ENCODE measurements around the gene FLNC.

Gene FLNC

DNA sequence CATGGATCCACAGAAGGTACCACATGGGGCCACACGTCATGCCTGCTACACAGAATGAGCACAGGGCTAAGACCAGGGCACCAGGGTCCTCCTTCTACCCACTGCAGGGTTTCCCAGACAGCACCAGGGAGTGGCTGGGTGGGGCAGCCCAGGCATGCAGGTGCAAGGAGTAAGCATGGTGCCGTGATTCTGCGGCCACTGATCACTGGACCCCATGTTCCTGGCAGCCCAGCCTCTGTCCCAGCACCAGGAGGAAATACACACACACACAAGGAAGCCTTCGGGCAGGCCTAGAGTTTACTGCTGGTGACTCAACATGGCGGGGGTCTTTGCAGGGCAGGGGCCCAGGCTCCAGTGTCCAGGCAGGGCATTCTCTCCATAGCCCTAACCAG, 46.4 kb downstream of the FLNC start:
- TF ChIP-seq, protein P1, sequence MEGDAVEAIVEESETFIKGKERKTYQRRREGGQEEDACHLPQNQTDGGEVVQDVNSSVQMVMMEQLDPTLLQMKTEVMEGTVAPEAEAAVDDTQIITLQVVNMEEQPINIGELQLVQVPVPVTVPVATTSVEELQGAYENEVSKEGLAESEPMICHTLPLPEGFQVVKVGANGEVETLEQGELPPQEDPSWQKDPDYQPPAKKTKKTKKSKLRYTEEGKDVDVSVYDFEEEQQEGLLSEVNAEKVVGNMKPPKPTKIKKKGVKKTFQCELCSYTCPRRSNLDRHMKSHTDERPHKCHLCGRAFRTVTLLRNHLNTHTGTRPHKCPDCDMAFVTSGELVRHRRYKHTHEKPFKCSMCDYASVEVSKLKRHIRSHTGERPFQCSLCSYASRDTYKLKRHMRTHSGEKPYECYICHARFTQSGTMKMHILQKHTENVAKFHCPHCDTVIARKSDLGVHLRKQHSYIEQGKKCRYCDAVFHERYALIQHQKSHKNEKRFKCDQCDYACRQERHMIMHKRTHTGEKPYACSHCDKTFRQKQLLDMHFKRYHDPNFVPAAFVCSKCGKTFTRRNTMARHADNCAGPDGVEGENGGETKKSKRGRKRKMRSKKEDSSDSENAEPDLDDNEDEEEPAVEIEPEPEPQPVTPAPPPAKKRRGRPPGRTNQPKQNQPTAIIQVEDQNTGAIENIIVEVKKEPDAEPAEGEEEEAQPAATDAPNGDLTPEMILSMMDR (conservative IDR thresholded peaks at IDR 0.05), result no peak
- H3K27ac ChIP-seq, result no peak overlapping the region

DNA sequence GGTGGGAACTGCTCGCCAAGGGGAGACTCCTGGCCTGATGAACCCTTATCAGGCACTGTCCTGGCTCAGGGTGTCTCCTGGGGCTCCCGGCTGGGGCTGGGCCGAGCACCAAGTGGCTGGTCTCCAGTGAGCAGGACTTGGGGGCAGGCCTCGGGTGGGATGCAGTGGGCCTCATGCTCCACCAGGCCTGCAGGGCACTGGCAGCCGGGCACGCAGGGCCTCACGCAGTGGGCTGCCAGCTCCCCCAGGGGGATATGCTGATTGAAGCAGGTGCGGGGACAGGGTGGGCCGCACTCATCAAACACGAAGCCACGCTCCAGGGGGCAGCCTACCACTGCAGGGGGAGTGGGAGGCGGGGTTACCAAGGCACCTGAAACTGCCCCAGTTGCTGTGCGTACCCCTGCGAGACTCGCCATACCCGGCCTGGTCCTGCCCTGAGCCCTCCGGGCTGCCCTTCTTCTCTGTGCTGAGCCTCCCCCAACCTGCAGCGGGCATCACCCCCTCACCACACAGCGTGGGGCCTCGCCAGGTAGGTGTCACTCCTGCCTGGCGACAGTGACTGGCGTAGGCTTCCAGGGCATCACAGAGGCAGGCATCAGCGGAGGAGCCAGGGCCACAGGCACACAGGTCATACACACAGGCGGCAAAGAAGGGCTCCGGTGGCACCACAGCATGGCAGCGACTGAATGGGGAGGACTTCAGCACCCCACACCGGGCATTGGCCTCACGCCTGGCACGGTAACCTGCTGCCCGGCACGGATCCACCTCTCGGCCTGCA, 47.0 kb downstream of the FLNC start:
- TF ChIP-seq, protein P1 (conservative IDR thresholded peaks at IDR 0.05), result no peak
- no peak overlapping the region for H3K27ac ChIP-seq

DNA sequence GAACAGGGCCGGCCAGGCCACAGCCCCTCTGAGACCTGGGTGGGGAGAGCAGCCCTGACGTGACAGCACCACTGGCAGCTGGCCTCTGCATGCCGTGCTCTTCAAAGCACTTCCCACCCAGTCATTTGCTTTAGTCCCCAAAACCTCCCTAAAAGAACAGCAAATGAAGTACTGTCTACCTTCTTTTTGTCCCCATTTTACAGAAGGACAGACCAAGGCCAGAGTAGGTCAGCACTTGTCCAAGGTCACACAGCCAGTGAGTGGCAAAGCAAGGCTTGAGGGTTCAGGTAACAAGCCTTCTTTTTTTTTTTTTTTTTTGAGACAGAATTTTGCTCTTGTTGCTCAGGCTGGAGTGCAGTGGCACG, 47.5 kb downstream of the FLNC start:
- no peak overlapping the region for H3K27ac ChIP-seq
- TF ChIP-seq, protein P1 (conservative IDR thresholded peaks at IDR 0.05), result no peak

DNA sequence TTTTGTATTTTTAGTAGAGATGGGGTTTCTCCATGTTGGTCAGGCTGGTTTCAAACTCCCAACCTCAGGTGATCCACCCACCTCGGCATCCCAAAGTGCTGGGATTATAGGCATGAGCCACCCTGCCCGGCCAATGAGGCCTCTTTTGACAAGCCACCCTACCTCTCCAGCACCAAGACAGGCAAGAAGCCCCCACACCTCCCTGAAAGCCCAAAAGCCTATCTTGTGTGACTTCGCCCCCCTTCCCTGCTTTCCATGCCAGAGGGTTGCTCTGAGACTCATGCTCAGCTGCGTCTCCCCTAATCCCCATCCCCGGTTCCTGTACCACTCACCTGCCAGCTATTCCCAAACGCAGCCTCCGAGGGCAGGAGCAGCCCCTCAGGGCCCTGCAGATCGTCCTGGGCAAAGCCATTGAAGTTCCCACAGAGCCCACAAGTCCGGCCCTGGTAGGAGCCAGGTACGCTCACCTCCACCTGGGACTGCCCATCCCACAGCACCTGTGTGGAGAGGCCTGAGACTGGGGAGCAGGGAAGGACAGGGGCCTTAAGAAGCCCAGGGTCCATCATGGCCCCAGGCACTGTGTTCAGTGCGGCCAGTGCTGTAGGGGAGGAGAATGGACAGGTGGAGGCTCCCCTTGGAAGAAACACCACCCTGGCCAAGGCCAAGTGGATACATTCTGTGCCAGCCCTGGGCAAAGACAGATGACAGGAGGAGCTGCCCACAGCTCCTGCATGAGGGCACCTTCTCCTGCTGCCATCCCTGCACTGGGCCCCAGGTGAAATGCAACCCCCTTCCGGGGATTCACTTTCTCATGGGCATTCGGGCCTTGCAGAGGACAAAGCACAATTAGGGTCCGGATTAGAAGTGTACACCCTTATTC, 48.3 kb downstream of the FLNC start:
- TF ChIP-seq, protein P1 (conservative IDR thresholded peaks at IDR 0.05), result no peak
- H3K27ac ChIP-seq, result no peak overlapping the region

DNA sequence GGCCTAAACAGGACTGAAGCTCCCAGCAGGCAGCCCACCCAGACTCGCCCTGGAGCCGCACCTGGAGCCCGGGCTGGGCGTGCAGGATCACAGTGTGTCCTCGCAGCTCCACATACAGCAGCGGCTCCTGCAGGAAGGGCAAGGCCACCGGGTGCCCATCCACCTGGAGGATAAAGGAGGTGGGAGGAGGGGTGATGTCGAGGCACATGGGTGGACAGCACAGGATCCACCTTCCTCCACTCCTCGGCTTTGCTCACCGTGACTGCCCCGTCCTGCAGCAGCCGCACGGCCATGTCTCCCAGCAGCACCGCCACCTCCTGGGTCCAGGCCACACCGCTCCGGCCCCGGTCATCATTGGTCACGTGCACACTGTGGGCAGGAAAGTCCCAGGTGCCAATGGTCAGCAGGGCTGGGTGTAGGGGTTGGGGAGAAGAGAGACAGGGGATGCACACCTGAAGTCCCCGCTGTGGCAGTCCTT, 49.3 kb downstream of the FLNC start:
- H3K27ac ChIP-seq, result peak overlapping the region; percentile 67; the same call in 1 of the 2 replicates
- TF ChIP-seq, protein P1 (conservative IDR thresholded peaks at IDR 0.05), result no peak

DNA sequence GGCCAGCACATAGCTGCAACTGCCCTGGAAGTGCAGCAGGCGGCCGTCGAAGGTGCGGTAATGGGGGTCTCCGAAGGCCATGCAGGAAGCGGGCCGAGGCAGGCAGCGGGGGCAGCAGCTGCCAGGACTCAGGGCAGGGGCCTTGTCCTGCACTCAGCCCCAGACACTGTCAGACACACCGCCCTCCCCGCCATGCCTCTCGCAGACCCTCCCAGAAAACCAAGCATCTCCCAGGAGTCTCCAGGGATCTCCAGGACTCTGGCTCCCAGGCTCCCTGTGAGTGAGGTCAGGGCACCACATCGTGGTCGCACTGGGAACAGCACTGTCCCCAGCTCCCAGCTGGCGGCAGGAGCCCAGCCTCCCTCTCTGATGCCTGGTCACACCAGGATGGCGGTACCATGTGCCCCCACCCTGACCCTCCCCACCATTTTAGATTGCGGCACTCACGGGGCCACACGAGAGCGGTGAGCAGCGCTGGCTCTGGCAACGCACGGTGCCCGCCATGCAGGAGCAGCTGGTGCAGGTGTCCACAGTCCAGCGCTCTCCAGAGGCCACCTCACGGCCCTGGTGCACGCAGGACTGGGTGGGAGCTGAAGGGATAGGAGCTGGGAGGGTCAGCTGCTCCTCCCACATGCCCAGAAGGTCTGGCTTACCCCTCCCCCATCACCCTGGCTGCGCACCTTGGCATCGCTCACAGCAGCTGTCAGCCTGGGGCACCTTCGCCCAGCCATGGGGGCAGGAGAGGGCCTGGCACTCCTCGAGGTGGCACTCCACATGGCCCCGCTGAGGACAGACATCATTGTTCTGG, 49.9 kb downstream of the FLNC start:
- TF ChIP-seq, protein P1 (conservative IDR thresholded peaks at IDR 0.05), result peak; percentile 96
- H3K27ac ChIP-seq, result peak overlapping the region; percentile 67; the same call in 1 of the 2 replicates

Data from VCaP (cell line).